H1 (cell line): ENCODE results near the gene CUX1. TPM values are rescaled to one million over a fixed set of nuclear protein-coding genes. Genes with fewer than 3 reads are reported as not detected.

ENCODE experiments used
- CTCF ChIA-PET: fragments of 300-600 bp; sonication (Branson Sonifier 250); formaldehyde crosslinking; loops from one replicate; lab custom pipeline; 2021; ENCODE audit not compliant: partially characterized antibody; lab: Charles Lee
- POLR2A ChIA-PET: fragments of 300-600 bp; sonication (Branson Sonifier 250); formaldehyde crosslinking; loops from one replicate; lab custom pipeline; 2021; ENCODE audit warnings: inconsistent platforms; ENCODE audit not compliant: partially characterized antibody; lab: Charles Lee
- DNase-seq, 2 experiments: peaks; one replicate each; pipeline versions ENCODE4 v3.0.0 to v3.0.0-alpha.2; 2010 to 2022; ENCODE audit warnings: low spot score in 2 of 2, low read depth in 1 of 2, mixed read lengths in 1 of 2
- FAIRE-seq: peaks from 2 replicates; lab custom pipeline; 2011; peaks lifted over from hg19 to GRCh38; lab: Jason Lieb, UNC
- H2AFZ ChIP-seq: 2 replicates; pipeline ENCODE4 v1.8.1; 2012; ENCODE audit warnings: low read length, inconsistent platforms
- H2AK5ac ChIP-seq: 2 replicates; pipeline ENCODE4 v1.6.1; 2013; ENCODE audit warnings: low read depth, low read length
- H2BK120ac ChIP-seq: replicated peaks from 2 replicates; pipeline ENCODE3; 2013; ENCODE audit warnings: low read depth, low read length, inconsistent platforms
- H2BK12ac ChIP-seq: 2 replicates; pipeline ENCODE4 v1.6.1; 2013; ENCODE audit warnings: low read depth, low read length
- H2BK15ac ChIP-seq: 2 replicates; pipeline ENCODE4 v1.6.1; 2013; ENCODE audit warnings: low read length
- H2BK20ac ChIP-seq: 2 replicates; pipeline ENCODE4 v1.6.1; 2013; ENCODE audit warnings: low read length
- H2BK5ac ChIP-seq: 2 replicates; pipeline ENCODE4 v1.6.1; 2013; ENCODE audit warnings: low read depth, low read length
- H3K14ac ChIP-seq: 2 replicates; pipeline ENCODE4 v1.6.1; 2013; ENCODE audit warnings: inconsistent platforms; ENCODE audit not compliant: insufficient read length
- H3K18ac ChIP-seq: 2 replicates; pipeline ENCODE4 v1.6.1; 2013; ENCODE audit warnings: low read length; ENCODE audit errors: extremely low read depth
- H3K23ac ChIP-seq: 2 replicates; pipeline ENCODE4 v1.6.1; 2013; ENCODE audit warnings: inconsistent platforms; ENCODE audit not compliant: insufficient read length
- H3K23me2 ChIP-seq: 2 replicates; pipeline ENCODE4 v1.6.1; 2013; ENCODE audit warnings: low read depth, low read length
- H3K27ac ChIP-seq: 2 replicates; pipeline ENCODE4 v1.6.1; 2011; ENCODE audit warnings: low read depth, low read length, inconsistent platforms
- H3K27me3 ChIP-seq, 4 experiments: replicated peaks in 1 of 4; 1 replicate in 1 of 4; 2 replicates in 3 of 4; pipeline versions ENCODE4 v1.6.1 to v1.8.1; 2011 to 2013; ENCODE audit warnings: low read length in 3 of 4, mild to moderate bottlenecking in 3 of 4, inconsistent platforms in 2 of 4, mixed read lengths in 2 of 4, moderate library complexity in 1 of 4; ENCODE audit not compliant: control insufficient read depth in 3 of 4, insufficient read depth in 3 of 4; ENCODE audit errors: extremely low read depth in 1 of 4
- H3K36me3 ChIP-seq, 4 experiments: 2 replicates each; pipeline versions ENCODE4 v1.6.1 to v1.8.1; 2011 to 2013; ENCODE audit warnings: mild to moderate bottlenecking in 4 of 4, low read length in 3 of 4, moderate library complexity in 2 of 4, control low read depth in 1 of 4, inconsistent platforms in 1 of 4; ENCODE audit not compliant: insufficient read depth in 4 of 4, control insufficient read depth in 2 of 4
- H3K4ac ChIP-seq: replicated peaks from 2 replicates; pipeline ENCODE3; 2013; ENCODE audit warnings: low read length, low read depth, mixed read lengths, inconsistent platforms; ENCODE audit not compliant: insufficient read length
- H3K4me1 ChIP-seq, 4 experiments: replicated peaks in 1 of 4; 1 replicate in 1 of 4; 2 replicates in 3 of 4; pipeline versions ENCODE4 v1.6.1 to v1.8.1; 2011 to 2013; ENCODE audit warnings: low read length in 3 of 4, inconsistent platforms in 2 of 4, mixed read lengths in 1 of 4; ENCODE audit not compliant: insufficient read depth in 4 of 4, control insufficient read depth in 3 of 4
- H3K4me2 ChIP-seq, 2 experiments: 2 replicates each; pipeline versions ENCODE4 v1.6.1 to v1.8.1; 2011 to 2013; ENCODE audit warnings: low read depth in 2 of 2, low read length in 2 of 2, control low read depth in 1 of 2, inconsistent platforms in 1 of 2, mild to moderate bottlenecking in 1 of 2; ENCODE audit not compliant: insufficient read depth in 1 of 2
- H3K4me3 ChIP-seq, 4 experiments: fragments of 200-600, 300-600 bp in 1 of 4; sonication (generic), shearing (Covaris generic), sonication (Bioruptor Twin) in 1 of 4; 2 replicates each; pipeline versions ENCODE4 v1.5.1 to v1.8.1; 2011 to 2016; ENCODE audit warnings: low read length in 4 of 4, low read depth in 3 of 4, control low read depth in 2 of 4, inconsistent platforms in 2 of 4, mild to moderate bottlenecking in 2 of 4, mixed read lengths in 1 of 4, moderate library complexity in 1 of 4; ENCODE audit not compliant: insufficient read depth in 2 of 4; ENCODE audit errors: extremely low read depth in 1 of 4
- H3K56ac ChIP-seq: replicated peaks from 2 replicates; pipeline ENCODE3; 2013; ENCODE audit warnings: low read depth, mild to moderate bottlenecking, mixed read lengths, low read length, inconsistent platforms; ENCODE audit not compliant: insufficient read length
- H3K79me1 ChIP-seq: 2 replicates; pipeline ENCODE4 v1.6.1; 2013; ENCODE audit warnings: low read depth, low read length, control low read depth
- H3K79me2 ChIP-seq, 2 experiments: 2 replicates each; pipeline versions ENCODE4 v1.6.1 to v1.8.1; 2012 to 2013; ENCODE audit warnings: low read length in 2 of 2, mild to moderate bottlenecking in 2 of 2, inconsistent platforms in 1 of 2; ENCODE audit not compliant: insufficient read depth in 2 of 2, control insufficient read depth in 1 of 2
- H3K9ac ChIP-seq, 4 experiments: replicated peaks in 1 of 4; 1 replicate in 1 of 4; 2 replicates in 3 of 4; pipeline versions ENCODE4 v1.6.1 to v1.8.1; 2011 to 2013; ENCODE audit warnings: low read depth in 3 of 4, low read length in 3 of 4, control low read depth in 2 of 4, mild to moderate bottlenecking in 2 of 4, moderate library complexity in 2 of 4, inconsistent platforms in 1 of 4; ENCODE audit errors: extremely low read depth in 1 of 4
- H3K9me3 ChIP-seq, 2 experiments: 2 replicates each; pipeline versions ENCODE4 v1.6.1 to v1.8.1; 2012 to 2013; ENCODE audit warnings: mild to moderate bottlenecking in 2 of 2, moderate library complexity in 2 of 2, control low read depth in 1 of 2, inconsistent platforms in 1 of 2, low read depth in 1 of 2, low read length in 1 of 2, mixed read lengths in 1 of 2; ENCODE audit not compliant: insufficient read depth in 2 of 2
- H4K20me1 ChIP-seq, 2 experiments: replicated peaks in 1 of 2; 2 replicates each; pipeline versions ENCODE3 to v1.8.1; 2011 to 2013; ENCODE audit warnings: inconsistent platforms in 2 of 2, low read length in 2 of 2, mild to moderate bottlenecking in 1 of 2; ENCODE audit not compliant: insufficient read depth in 2 of 2, control insufficient read depth in 1 of 2
- H4K5ac ChIP-seq: 2 replicates; pipeline ENCODE4 v1.6.1; 2013; ENCODE audit warnings: low read length, low read depth, mixed read lengths, inconsistent platforms; ENCODE audit not compliant: insufficient read length
- H4K8ac ChIP-seq: 2 replicates; pipeline ENCODE4 v1.8.0; 2013; ENCODE audit warnings: mild to moderate bottlenecking, moderate library complexity, low read length, inconsistent platforms; ENCODE audit not compliant: insufficient read depth; ENCODE audit errors: extremely low read depth
- H4K91ac ChIP-seq: replicated peaks from 2 replicates; pipeline ENCODE3; 2013; ENCODE audit warnings: low read length, mixed read lengths, inconsistent platforms; ENCODE audit not compliant: insufficient read length
- KDM1A ChIP-seq: fragments of 200-600, 300-600 bp; sonication (generic); IDR thresholded peaks from 2 replicates; pipeline ENCODE4 v1.7.1; 2016; ENCODE audit warnings: mild to moderate bottlenecking, low read length, borderline replicate concordance
- TCF12 ChIP-seq: IDR thresholded peaks from 2 replicates; pipeline ENCODE4 v1.6.1; 2011; ENCODE audit warnings: low read depth, mild to moderate bottlenecking, low read length
- TEAD4 ChIP-seq: IDR thresholded peaks from 2 replicates; pipeline ENCODE4 v1.6.1; 2012; ENCODE audit warnings: low read depth, low read length, inconsistent platforms, mixed read lengths
- WGBS, 2 experiments: shearing (Covaris generic) in 1 of 2; methylation state at CpG; one replicate each; pipeline versions ENCODE4 v1.1.6 to v1.1.7; 2013 to 2015; ENCODE audit warnings: low lambda C conversion rate in 2 of 2, mixed read lengths in 2 of 2, inconsistent platforms in 1 of 2, low coverage in 1 of 2, missing lambda C conversion rate in 1 of 2; ENCODE audit not compliant: insufficient replicate concordance in 2 of 2, insufficient coverage in 1 of 2, insufficient read length in 1 of 2; ENCODE audit errors: extremely low coverage in 1 of 2, missing lambda C conversion rate in 1 of 2; 5-methylcytosine and 5-hydroxymethylcytosine counted together
- polyA plus RNA-seq, 7 experiments: library from polyadenylated mRNA; depleted of rRNA in 3 of 7; stranded (reverse) in 5 of 7; unstranded in 2 of 7; fragments of >200 nt in 5 of 7; fragments of 200-250 nt in 2 of 7; gene quantifications; 1 replicate in 5 of 7; 2 replicates in 1 of 7; 4 replicates in 1 of 7; pipeline versions ENCODE4 v1.2.1 to v1.2.3, GENCODE V29; 2011 to 2013; ENCODE audit warnings: missing spikeins in 2 of 7, mixed read lengths in 2 of 7
- total RNA-seq: library from RNA; stranded (reverse); fragmentation: NEBNext Ultra II Directional; extraction: Animal tissue kit (Norgen Biotek cat#: 25700); gene quantifications from 2 replicates; pipeline ENCODE4 v1.2.1, GENCODE V29; 2021

The CUX1 gene
- total and polyA plus RNA-seq, 2 of the 8 experiments (the other 6 are each of a cell fraction or from before 2014, with no cell fraction given), result 21.6 to 65.9 TPM

DNA sequence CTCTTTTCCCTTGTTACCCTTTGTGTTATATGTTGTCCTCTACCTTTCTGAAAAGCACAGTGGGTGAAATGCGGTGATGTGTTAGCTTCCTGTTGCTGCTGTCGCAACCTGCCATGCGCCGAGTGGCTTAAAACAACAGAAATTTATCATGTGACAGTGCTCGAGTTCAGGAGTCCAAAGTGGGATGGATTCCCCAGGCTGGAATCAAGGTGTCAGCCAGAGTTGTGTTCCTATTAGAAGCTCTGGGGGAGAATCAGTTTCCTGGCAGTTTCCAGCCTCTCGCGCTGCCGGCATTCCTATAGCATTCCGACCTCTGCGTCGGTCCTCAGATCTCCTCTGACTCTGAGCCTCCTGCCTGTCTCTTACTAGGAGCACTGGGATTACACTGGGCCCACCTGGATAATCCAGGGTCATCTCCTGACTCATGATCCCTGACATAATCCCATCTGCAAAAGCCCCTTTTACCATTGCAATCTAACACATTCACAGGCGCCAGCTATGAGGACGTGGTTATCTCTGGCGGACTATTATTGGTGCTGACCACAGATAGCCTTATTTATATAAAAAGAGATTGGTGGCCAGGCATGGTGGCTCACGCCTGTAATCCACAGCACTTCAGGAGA, 207.5 kb downstream of the CUX1 start:
- no peak overlapping the region for H3K14ac ChIP-seq

More for the DNA sequence above, 207.5 kb downstream of the CUX1 start:
- Histone ChIP-seq H4K91ac (no peak overlapping the region), H3K23me2 (no peaks in the 10 kb centered on the region), H2AK5ac (no peak overlapping the region), H3K79me1 (no peaks in the 10 kb centered on the region; the same call in none of the 2 replicates), H3K4ac (no peak overlapping the region), H3K23ac (no peak overlapping the region), H3K79me2 (peaks cover 0 to 16% of the 10 kb centered on the region in 2 experiments; a peak in 2 of 4 replicates), H4K5ac (no peak overlapping the region), H4K20me1 (peaks cover 0 to 2% of the 10 kb centered on the region in 2 experiments), H3K27me3 (no peaks in the 10 kb centered on the region), H3K4me1 (peaks cover 0 to 5% (median 2%) of the 10 kb centered on the region in 4 experiments; a peak in 3 of 7 replicates), H3K9ac (no peak overlapping the region; a peak in 1 of 7 replicates), H3K36me3 (peaks cover 0 to 3% (median 1%) of the 10 kb centered on the region in 4 experiments; a peak in 1 of 8 replicates), H3K4me2 (no peak overlapping the region), H2AFZ (no peak overlapping the region), H2BK20ac (no peak overlapping the region), H3K56ac (no peak overlapping the region), H2BK5ac (no peak overlapping the region), H3K9me3 (no peaks in the 10 kb centered on the region), H2BK12ac (no peak overlapping the region), H2BK120ac (no peak overlapping the region), H2BK15ac (no peak overlapping the region), H3K4me3 (no peak overlapping the region), H3K27ac (no peak overlapping the region), H4K8ac (no peak overlapping the region), H3K18ac (no peak overlapping the region)
- ChIA-PET POLR2A (interaction anchor here (1.3 to 1.6 kb wide), 2 partner anchors 10 to 12 kb away, joined by 3 to 4 read pairs; no protein-coding TSS in a partner anchor), CTCF (interaction anchor here (0.6 to 1.6 kb wide), 5 partner anchors 10 to 47 kb away, joined by 3 to 5 read pairs (median 3); no protein-coding TSS in a partner anchor)
- WGBS, 2 experiments, result 90% methylated on average over 15 of the region's 15 CpGs; no CpG with 5 or more reads in 1 of the 2 experiments
- TF ChIP-seq TEAD4 (0 out of 2 replicates have a peak, but pooled peaks have one; percentile 53), KDM1A (no peak), TCF12 (no peak)
- DNase-seq (no peak), FAIRE-seq (no peak)
